Measurements from ENCODE around the gene TYK2. TPM values are rescaled to one million over a fixed set of nuclear protein-coding genes. Genes with fewer than 3 reads are reported as not detected.

The TYK2 gene
- total RNA-seq, 4 donors from 2014 or later: 112 to 166 (median 125) TPM

- Histone ChIP-seq H3K4me3 (no peak overlapping the region), H3K9me3 (no peaks in the 10 kb centered on the region), H3K27ac (no peak overlapping the region), H3K36me3 (peaks cover 3 to 100% (median 60%) of the 10 kb centered on the region in 3 donors), H3K4me1 (no peaks in the 10 kb centered on the region), H3K27me3 (no peaks in the 10 kb centered on the region)
- 85 to 92% methylated on average over 11 to 19 of the region's 19 CpGs for WGBS, 2 donors
- no peak for TF ChIP-seq EP300 (IDR thresholded peaks at IDR 0.05)
- no peak for DNase-seq (ENCODE audit: low spot score in 2 of 2)
Measured at GRCh38 chr19:10321874-10322835, 58.2 kb downstream of the TYK2 start.

DNA sequence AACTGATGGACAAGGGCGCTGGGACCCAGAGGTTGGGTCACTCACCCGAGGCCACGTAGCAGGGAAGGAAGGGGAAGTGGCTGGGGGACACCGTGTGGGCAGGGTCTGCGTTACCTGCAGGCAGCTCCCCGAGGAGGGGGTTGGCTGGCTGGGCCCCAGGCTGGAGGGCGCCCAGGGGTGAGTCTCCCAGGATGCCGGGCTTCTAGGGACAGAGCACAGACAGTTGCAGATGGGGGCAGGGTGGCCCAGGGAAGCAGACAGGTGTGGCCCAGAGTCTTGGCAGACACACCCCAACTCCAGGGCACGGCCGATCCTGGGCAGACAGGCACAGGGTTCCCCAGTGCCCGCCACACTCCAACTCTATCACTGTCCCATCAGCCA lies 59.0 kb downstream of the TYK2 start:
- DNase-seq (ENCODE audit: low spot score in 2 of 2): no peak
- TF ChIP-seq, protein P1, sequence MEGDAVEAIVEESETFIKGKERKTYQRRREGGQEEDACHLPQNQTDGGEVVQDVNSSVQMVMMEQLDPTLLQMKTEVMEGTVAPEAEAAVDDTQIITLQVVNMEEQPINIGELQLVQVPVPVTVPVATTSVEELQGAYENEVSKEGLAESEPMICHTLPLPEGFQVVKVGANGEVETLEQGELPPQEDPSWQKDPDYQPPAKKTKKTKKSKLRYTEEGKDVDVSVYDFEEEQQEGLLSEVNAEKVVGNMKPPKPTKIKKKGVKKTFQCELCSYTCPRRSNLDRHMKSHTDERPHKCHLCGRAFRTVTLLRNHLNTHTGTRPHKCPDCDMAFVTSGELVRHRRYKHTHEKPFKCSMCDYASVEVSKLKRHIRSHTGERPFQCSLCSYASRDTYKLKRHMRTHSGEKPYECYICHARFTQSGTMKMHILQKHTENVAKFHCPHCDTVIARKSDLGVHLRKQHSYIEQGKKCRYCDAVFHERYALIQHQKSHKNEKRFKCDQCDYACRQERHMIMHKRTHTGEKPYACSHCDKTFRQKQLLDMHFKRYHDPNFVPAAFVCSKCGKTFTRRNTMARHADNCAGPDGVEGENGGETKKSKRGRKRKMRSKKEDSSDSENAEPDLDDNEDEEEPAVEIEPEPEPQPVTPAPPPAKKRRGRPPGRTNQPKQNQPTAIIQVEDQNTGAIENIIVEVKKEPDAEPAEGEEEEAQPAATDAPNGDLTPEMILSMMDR (IDR thresholded peaks at IDR 0.05): no peak
- TF ChIP-seq EP300 (IDR thresholded peaks at IDR 0.05): no peak
- TF ChIP-seq POLR2A (IDR thresholded peaks at IDR 0.05): no peak
- no peak overlapping the region for H3K4me3 ChIP-seq
- 85 to 96% methylated on average over 4 to 11 of the region's 11 CpGs for WGBS, 2 donors
- H3K36me3 ChIP-seq: peaks cover 3 to 100% (median 57%) of the 10 kb centered on the region in 3 donors
- no peaks in the 10 kb centered on the region for H3K27me3 ChIP-seq
- no peaks in the 10 kb centered on the region for H3K9me3 ChIP-seq
- peaks cover 0 to under 1% (median 0%) of the 10 kb centered on the region in 4 donors for H3K4me1 ChIP-seq
- H3K27ac ChIP-seq: no peak overlapping the region

DNA sequence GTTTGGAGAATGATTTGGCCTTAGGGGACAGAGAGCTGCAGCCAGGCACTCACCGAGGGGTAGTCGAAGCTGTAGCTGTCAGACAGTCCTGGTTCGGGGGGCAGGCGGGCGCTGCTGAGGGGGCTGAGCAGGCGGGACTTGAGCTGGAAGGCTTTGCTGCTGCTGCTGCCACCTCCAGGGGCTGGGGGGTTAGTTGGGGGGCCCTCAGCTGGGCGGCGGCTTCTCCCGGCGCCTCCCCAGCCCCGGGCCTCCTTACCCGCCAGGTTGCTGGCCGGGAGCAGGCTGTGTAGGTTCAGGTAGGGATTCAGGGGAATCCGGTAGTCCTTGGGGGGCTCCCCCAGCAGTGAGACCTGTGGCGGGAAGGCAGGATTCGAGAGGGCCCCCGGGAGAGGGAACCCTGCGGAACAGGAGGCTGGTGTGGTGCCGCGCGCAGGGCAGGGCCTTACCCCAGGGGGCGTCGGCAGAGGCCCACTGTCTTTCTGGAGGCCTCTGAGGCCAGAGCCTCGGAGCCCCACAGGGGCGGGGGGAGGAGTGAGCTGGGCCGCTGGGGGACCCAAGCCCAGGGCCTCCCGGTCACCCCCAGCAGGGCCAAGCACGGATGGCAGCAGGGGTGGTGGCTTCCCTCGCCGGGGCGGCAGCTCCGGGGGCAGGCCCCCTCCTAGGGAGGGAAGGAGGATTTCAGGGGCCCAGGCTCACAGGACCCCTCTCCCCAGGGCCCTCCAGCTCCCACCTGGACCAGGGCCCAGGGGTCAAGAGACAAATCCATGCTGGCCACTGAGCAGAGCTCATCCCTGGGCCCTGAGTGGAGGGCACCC lies 59.6 kb downstream of the TYK2 start:
- H3K27ac ChIP-seq: no peak overlapping the region
- peaks cover 0 to 6% (median 4%) of the 10 kb centered on the region in 4 donors for H3K4me1 ChIP-seq
- no peak for TF ChIP-seq POLR2A (IDR thresholded peaks at IDR 0.05)
- TF ChIP-seq EP300 (IDR thresholded peaks at IDR 0.05): no peak
- TF ChIP-seq, protein P1 (IDR thresholded peaks at IDR 0.05): no peak
- DNase-seq (ENCODE audit: low spot score in 2 of 2): no peak
- H3K9me3 ChIP-seq: no peaks in the 10 kb centered on the region
- no peak overlapping the region for H3K4me3 ChIP-seq
- H3K36me3 ChIP-seq: peaks cover 3 to 96% (median 52%) of the 10 kb centered on the region in 3 donors
- 82 to 92% methylated on average over 16 to 25 of the region's 32 CpGs for WGBS, 2 donors
- no peaks in the 10 kb centered on the region for H3K27me3 ChIP-seq

GRCh38 chr19:10318807-10319682 lies 61.3 kb downstream of the TYK2 start:
- Histone ChIP-seq H3K9me3 (no peaks in the 10 kb centered on the region), H3K4me3 (no peak overlapping the region), H3K27me3 (no peaks in the 10 kb centered on the region), H3K36me3 (peaks cover 3 to 79% (median 46%) of the 10 kb centered on the region in 3 donors), H3K27ac (no peak overlapping the region), H3K4me1 (peaks cover 0 to 18% (median 4%) of the 10 kb centered on the region in 4 donors)
- TF ChIP-seq, protein P1 (IDR thresholded peaks at IDR 0.05): no peak
- TF ChIP-seq EP300 (IDR thresholded peaks at IDR 0.05) (no peak), POLR2A (IDR thresholded peaks at IDR 0.05) (no peak)
- DNase-seq (ENCODE audit: low spot score in 2 of 2): no peak
- 91 to 93% methylated on average over 13 of the region's 13 CpGs for WGBS, 2 donors

Measured in tibial nerve (tissue), 4 donors.